GM23248 (cell line): ENCODE results near the gene PUS1. TPM values are rescaled to one million over a fixed set of nuclear protein-coding genes. Genes with fewer than 3 reads are reported as not detected.
"Not testable (repeated sequence)": the region's sequence is repeated elsewhere in the genome, so short reads cannot be mapped to it uniquely, and the experiment has no call there.

ENCODE experiments used
- DNase-seq: peaks from one replicate; pipeline ENCODE4 v3.0.0-alpha.2; 2015
- H2AFZ ChIP-seq: fragments of 200-600 bp; sonication (generic); 2 replicates; pipeline ENCODE4 v1.6.1; 2016; ENCODE audit warnings: antibody characterized with exemption
- H3F3A ChIP-seq: fragments of 200-600 bp; sonication (generic); 2 replicates; pipeline ENCODE4 v1.6.1; 2016; ENCODE audit warnings: mild to moderate bottlenecking, antibody characterized with exemption, mixed run types; ENCODE audit not compliant: insufficient read depth
- H3K27ac ChIP-seq: fragments of 200-600 bp; sonication (generic); 2 replicates; pipeline ENCODE4 v1.5.1; 2016; ENCODE audit warnings: mild to moderate bottlenecking
- H3K27me3 ChIP-seq: fragments of 200-600 bp; sonication (generic); replicated peaks from 2 replicates; pipeline ENCODE4 v1.6.1; 2016; ENCODE audit warnings: mild to moderate bottlenecking; ENCODE audit not compliant: insufficient read depth
- H3K36me3 ChIP-seq: fragments of 200-600 bp; sonication (generic); 2 replicates; pipeline ENCODE4 v1.6.1; 2016; ENCODE audit warnings: low read depth, mild to moderate bottlenecking
- H3K4me1 ChIP-seq: fragments of 200-600 bp; sonication (generic); 2 replicates; pipeline ENCODE4 v1.6.1; 2016; ENCODE audit warnings: mild to moderate bottlenecking; ENCODE audit not compliant: insufficient read depth
- H3K4me2 ChIP-seq: fragments of 200-600 bp; sonication (generic); one replicate; pipeline ENCODE4 v1.6.1; 2016; ENCODE audit warnings: mild to moderate bottlenecking; ENCODE audit not compliant: unreplicated experiment
- H3K4me3 ChIP-seq: fragments of 200-600 bp; sonication (generic); 2 replicates; pipeline ENCODE4 v1.5.1; 2016; ENCODE audit warnings: mild to moderate bottlenecking
- H3K79me2 ChIP-seq: fragments of 200-600 bp; sonication (generic); 2 replicates; pipeline ENCODE4 v1.6.1; 2016; ENCODE audit warnings: mild to moderate bottlenecking; ENCODE audit not compliant: insufficient read depth
- H3K9ac ChIP-seq: fragments of 200-600 bp; sonication (generic); 2 replicates; pipeline ENCODE4 v1.6.1; 2016; ENCODE audit warnings: mild to moderate bottlenecking
- H3K9me2 ChIP-seq: fragments of 200-600 bp; sonication (generic); 2 replicates; pipeline ENCODE4 v1.6.1; 2016; ENCODE audit warnings: mixed run types, mild to moderate bottlenecking, moderate library complexity; ENCODE audit not compliant: insufficient read depth
- H3K9me3 ChIP-seq: fragments of 200-600 bp; sonication (generic); one replicate; pipeline ENCODE4 v1.6.1; 2017; ENCODE audit warnings: low read depth
- H4K20me1 ChIP-seq: fragments of 200-600 bp; sonication (generic); 2 replicates; pipeline ENCODE4 v1.6.0; 2016; ENCODE audit not compliant: insufficient read depth
- EZH2 ChIP-seq: fragments of 200-600 bp; sonication (generic); IDR thresholded peaks from 2 replicates; pipeline ENCODE4 v1.6.1; 2018; ENCODE audit warnings: antibody characterized with exemption, mild to moderate bottlenecking; ENCODE audit not compliant: insufficient read depth, poor library complexity, severe bottlenecking
- EZH2phosphoT487 ChIP-seq: fragments of 200-600 bp; sonication (generic); IDR thresholded peaks from 2 replicates; pipeline ENCODE4 v1.6.1; 2018; ENCODE audit warnings: antibody characterized with exemption, moderate library complexity, mild to moderate bottlenecking, low read depth; ENCODE audit not compliant: insufficient read depth
- WGBS, 2 experiments: methylation state at CpG; one replicate each; pipeline ENCODE4 v1.1.6; 2015 to 2017; ENCODE audit warnings: low lambda C conversion rate in 2 of 2, low coverage in 1 of 2; ENCODE audit errors: missing lambda C conversion rate in 2 of 2; 5-methylcytosine and 5-hydroxymethylcytosine counted together
- in situ Hi-C: fragments of 300-500 bp; cut with MboI; formaldehyde crosslinking; loops from 2 replicates; pipeline ENCODE4 v1.15.0; 2020
- polyA plus RNA-seq: library from polyadenylated mRNA; unstranded; fragments of >200 nt; fragmentation: Nextera tagmentation; extraction: Ambion mirVana; gene quantifications from 2 replicates; pipeline ENCODE4 v1.2.1, GENCODE V29; 2016
- total RNA-seq: library from RNA; depleted of rRNA; stranded (reverse); fragments of >200 nt; shearing (Covaris generic); gene quantifications from 2 replicates; pipeline ENCODE4 v1.2.3, GENCODE V29; 2014; rRNA removed

The PUS1 gene
- total RNA-seq (13.9 and 18.9 TPM in 2 replicates), polyA plus RNA-seq (13.0 and 14.0 TPM in 2 replicates)

DNA sequence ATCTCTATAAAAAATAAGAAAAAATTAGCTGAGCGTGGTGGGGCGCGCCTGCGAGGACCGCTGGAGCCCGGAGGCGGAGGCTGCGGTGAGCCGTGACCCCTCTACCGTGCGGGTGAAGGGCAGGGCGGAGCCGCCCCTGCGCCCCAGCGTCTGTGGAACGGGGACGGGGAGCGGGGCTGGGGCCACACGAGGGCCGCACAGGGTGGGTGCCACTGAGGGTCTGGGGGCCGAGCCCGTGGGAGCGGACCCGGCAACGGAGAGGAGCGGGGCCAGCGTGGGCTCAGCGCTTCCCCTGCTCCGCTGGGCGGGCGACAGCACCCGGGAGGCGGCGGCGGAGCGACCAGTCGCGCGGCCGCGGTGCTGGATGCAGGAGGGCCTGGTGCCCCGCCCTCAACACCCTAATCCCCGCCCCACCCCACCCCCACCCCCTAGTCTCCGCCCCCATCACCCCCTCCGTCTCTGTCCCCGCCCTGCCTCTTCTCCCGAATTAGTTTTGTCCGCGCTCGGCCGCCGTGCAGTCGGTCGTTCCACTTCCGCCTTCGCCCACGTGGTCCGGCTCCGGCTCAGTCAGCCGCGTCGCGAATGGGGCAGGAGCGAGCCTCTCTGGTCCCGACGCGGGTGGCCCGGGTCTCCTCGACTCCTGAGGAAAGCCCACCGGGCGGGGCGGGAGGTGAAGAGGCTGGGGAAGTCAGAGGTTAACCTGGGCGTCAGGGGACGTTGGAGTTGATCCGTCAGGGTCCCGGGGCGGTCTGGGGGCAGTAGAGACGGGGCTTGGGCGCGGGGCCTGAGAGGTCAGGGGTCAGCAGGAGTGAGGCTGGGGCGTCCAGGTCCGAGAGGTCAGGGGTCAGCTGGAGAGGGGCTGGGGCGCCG, at the start of gene PUS1:
Gene PUS1 (plus strand): TSS at position 566 of the 870 bp plus-strand sequence. CDS start 447 bp downstream, outside the sequence.
- Histone ChIP-seq H4K20me1 (no peaks in the 10 kb centered on the region), H3K9ac (peak within 1 kb of the TSS; percentile 92), H3K4me2 (peak within 1 kb of the TSS; percentile 78), H2AFZ (peak within 1 kb of the TSS; percentile 82), H3K27me3 (no peaks in the 10 kb centered on the region), H3K4me1 (no peaks in the 10 kb centered on the region), H3K79me2 (peaks cover 45% of the 10 kb centered on the region), H3K27ac (peak within 1 kb of the TSS; percentile 52), H3K4me3 (peak within 1 kb of the TSS; percentile 90), H3K9me2 (no peaks in the 10 kb centered on the region), H3K36me3 (peaks cover 11% of the 10 kb centered on the region; the same call in 1 of the 2 replicates), H3F3A (no peaks in the 10 kb centered on the region), H3K9me3 (no peaks in the 10 kb centered on the region)
- peak; percentile 98 for DNase-seq
- TF ChIP-seq EZH2phosphoT487 (no peak), EZH2 (no peak)
- 0 to 1% methylated on average over 51 to 72 of the region's 84 CpGs for WGBS, 2 experiments
- in situ Hi-C loops: no loop called here

GRCh38 chr12:131882804-131883520, 46.1 kb upstream of the PUS1 start:
- DNase-seq: no peak
- Histone ChIP-seq H3K27ac (no peak overlapping the region), H3K4me1 (no peaks in the 10 kb centered on the region), H3K4me2 (no peak overlapping the region), H3K4me3 (no peak overlapping the region), H4K20me1 (no peaks in the 10 kb centered on the region), H3K9me2 (no peaks in the 10 kb centered on the region), H3K9me3 (no peaks in the 10 kb centered on the region), H3F3A (no peaks in the 10 kb centered on the region), H3K36me3 (no peaks in the 10 kb centered on the region), H3K79me2 (no peaks in the 10 kb centered on the region), H3K27me3 (no peaks in the 10 kb centered on the region), H3K9ac (no peak overlapping the region), H2AFZ (0 out of 2 replicates have a peak overlapping the region, but pooled peaks have one; percentile 26)
- in situ Hi-C loops: no loop called here
- WGBS, 2 experiments: 82 to 84% methylated on average over 16 of the region's 16 CpGs
- TF ChIP-seq EZH2phosphoT487 (no peak), EZH2 (no peak)

DNA sequence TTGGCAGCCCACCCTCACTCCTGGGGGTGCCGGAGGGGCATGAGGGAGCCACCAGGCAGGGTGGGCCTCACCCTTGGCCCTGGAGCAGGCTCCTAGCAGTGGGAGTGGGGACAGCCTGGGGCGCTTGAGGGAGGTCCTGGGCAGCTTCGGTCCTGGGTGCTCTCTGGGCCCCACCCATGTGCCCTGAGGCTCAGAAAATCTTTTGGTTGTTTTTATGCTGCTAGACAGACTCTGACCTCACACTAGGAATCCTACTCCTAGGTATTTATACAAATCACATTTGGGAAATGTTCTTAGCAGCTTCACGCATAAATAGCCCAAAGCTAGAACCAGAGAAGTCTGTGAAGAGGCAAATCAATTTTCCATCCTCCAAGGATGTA, 45.6 kb upstream of the PUS1 start:
- no peak overlapping the region for H3K27ac ChIP-seq
- no peak overlapping the region for H3K4me2 ChIP-seq
- no peak for DNase-seq
- H3K9ac ChIP-seq: no peak overlapping the region
- H3K9me3 ChIP-seq: no peaks in the 10 kb centered on the region
- TF ChIP-seq EZH2phosphoT487: no peak
- TF ChIP-seq EZH2: no peak
- in situ Hi-C loops: no loop called here
- H3F3A ChIP-seq: no peaks in the 10 kb centered on the region
- H3K36me3 ChIP-seq: no peaks in the 10 kb centered on the region
- H3K9me2 ChIP-seq: no peaks in the 10 kb centered on the region
- H2AFZ ChIP-seq: 0 out of 2 replicates have a peak overlapping the region, but pooled peaks have one; percentile 26
- no peak overlapping the region for H3K4me3 ChIP-seq
- H3K27me3 ChIP-seq: no peaks in the 10 kb centered on the region
- H4K20me1 ChIP-seq: no peaks in the 10 kb centered on the region
- WGBS, 2 experiments: 86 to 88% methylated on average over 3 to 4 of the region's 4 CpGs
- H3K4me1 ChIP-seq: no peaks in the 10 kb centered on the region
- no peaks in the 10 kb centered on the region for H3K79me2 ChIP-seq

DNA sequence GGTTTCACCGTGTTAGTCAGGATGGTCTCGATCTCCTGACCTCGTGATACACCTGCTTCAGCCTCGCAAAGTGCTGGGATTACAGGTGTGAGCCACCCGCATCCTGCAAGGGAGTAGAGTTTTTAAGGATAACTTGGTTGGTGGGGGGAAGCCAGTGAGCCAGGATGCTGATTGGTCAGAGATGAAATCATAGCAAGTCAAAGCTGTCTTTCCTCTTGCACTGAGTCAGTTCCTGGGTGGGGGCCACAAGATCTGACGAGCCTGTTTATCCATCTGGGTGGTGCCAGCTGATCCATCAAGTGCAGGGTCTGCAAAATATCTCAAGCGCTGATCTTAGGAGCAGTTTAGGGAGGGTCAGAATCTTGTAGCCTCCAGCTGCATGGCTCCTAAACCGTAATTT, 44.0 kb upstream of the PUS1 start:
- not testable (repeated sequence) for H3K79me2 ChIP-seq

More for the DNA sequence above, 44.0 kb upstream of the PUS1 start:
- H3K9me3 ChIP-seq, H3K27me3 ChIP-seq, H3K36me3 ChIP-seq, DNase-seq, H2AFZ ChIP-seq, H3F3A ChIP-seq, in situ Hi-C loops, H4K20me1 ChIP-seq, H3K9me2 ChIP-seq, H3K4me1 ChIP-seq, H3K27ac ChIP-seq, H3K9ac ChIP-seq, H3K4me2 ChIP-seq, H3K4me3 ChIP-seq: not testable (repeated sequence)
- WGBS, 2 experiments: 76 to 77% methylated on average over 8 of the region's 8 CpGs
